CD14-positive monocyte (primary cell): ENCODE data around the gene PPBP. TPM values are rescaled to one million over a fixed set of nuclear protein-coding genes. Genes with fewer than 3 reads are reported as not detected.

Experiments used
- DNase-seq, 3 donors: peaks; one replicate each; pipeline ENCODE4 v3.0.0-alpha.2; 2011 to 2022
- H2AFZ ChIP-seq: 2 replicates; pipeline ENCODE4 v1.6.0; 2012; ENCODE audit warnings: mild to moderate bottlenecking, low read depth, low read length, inconsistent platforms; ENCODE audit not compliant: insufficient read depth, poor library complexity, severe bottlenecking
- H3K27ac ChIP-seq, 2 donors: 1 replicate in 1 of 2; 2 replicates in 1 of 2; pipeline ENCODE4 v1.5.1; 2012 to 2013; ENCODE audit warnings: low read length in 2 of 2, control low read depth in 1 of 2, inconsistent platforms in 1 of 2, low read depth in 1 of 2, mild to moderate bottlenecking in 1 of 2
- H3K27me3 ChIP-seq, 2 donors: one replicate each; pipeline versions ENCODE4 v1.6.0 to v1.6.1; 2011 to 2013; ENCODE audit warnings: low read length in 2 of 2; ENCODE audit not compliant: control insufficient read depth in 2 of 2, insufficient read depth in 2 of 2
- H3K36me3 ChIP-seq, 2 donors: replicated peaks in 1 of 2; 1 replicate in 1 of 2; 2 replicates in 1 of 2; pipeline versions ENCODE4 v1.5.1 to v1.6.1; 2012 to 2013; ENCODE audit warnings: low read length in 2 of 2, control low read depth in 1 of 2, inconsistent platforms in 1 of 2, mild to moderate bottlenecking in 1 of 2; ENCODE audit not compliant: insufficient read depth in 2 of 2, control insufficient read depth in 1 of 2
- H3K4me1 ChIP-seq, 2 donors: 1 replicate in 1 of 2; 2 replicates in 1 of 2; pipeline versions ENCODE4 v1.5.1 to v1.6.1; 2012 to 2013; ENCODE audit warnings: low read length in 2 of 2, control low read depth in 1 of 2, inconsistent platforms in 1 of 2, mild to moderate bottlenecking in 1 of 2, moderate library complexity in 1 of 2; ENCODE audit not compliant: insufficient read depth in 2 of 2, control insufficient read depth in 1 of 2
- H3K4me2 ChIP-seq: replicated peaks from 2 replicates; pipeline ENCODE3; 2012; ENCODE audit warnings: low read length, moderate library complexity, mild to moderate bottlenecking; ENCODE audit not compliant: poor library complexity, severe bottlenecking; ENCODE audit errors: extremely low read depth
- H3K4me3 ChIP-seq, 3 experiments: fragments of 200-600 bp in 1 of 3; sonication (generic) in 1 of 3; replicated peaks in 1 of 3; 1 replicate in 2 of 3; 2 replicates in 1 of 3; pipeline ENCODE4 v1.5.1; 2011 to 2013; ENCODE audit warnings: low read length in 3 of 3, mild to moderate bottlenecking in 3 of 3, control low read depth in 2 of 3, low read depth in 2 of 3, inconsistent platforms in 1 of 3, moderate library complexity in 1 of 3
- H3K79me2 ChIP-seq: 2 replicates; pipeline ENCODE4 v1.6.0; 2012; ENCODE audit warnings: mild to moderate bottlenecking, control low read depth, inconsistent platforms, low read length, moderate library complexity; ENCODE audit not compliant: insufficient read depth
- H3K9ac ChIP-seq: 2 replicates; pipeline ENCODE4 v1.6.0; 2017; ENCODE audit warnings: low read length, mild to moderate bottlenecking; ENCODE audit not compliant: insufficient read depth, poor library complexity, severe bottlenecking
- H3K9me3 ChIP-seq, 2 donors: replicated peaks in 1 of 2; 1 replicate in 1 of 2; 2 replicates in 1 of 2; pipeline versions ENCODE4 v1.5.1 to v1.6.1; 2012 to 2013; ENCODE audit warnings: low read length in 2 of 2, control low read depth in 1 of 2; ENCODE audit not compliant: control insufficient read depth in 1 of 2, insufficient read depth in 1 of 2
- H4K20me1 ChIP-seq: 2 replicates; pipeline ENCODE4 v1.6.0; 2012; ENCODE audit warnings: mild to moderate bottlenecking, low read length, control low read depth, moderate library complexity; ENCODE audit not compliant: insufficient read depth
- H3K27ac Mint-ChIP-seq, 7 donors: one replicate each; pipeline ENCODE4 v1.8.0; 2020; ENCODE audit warnings: mild to moderate bottlenecking in 7 of 7, mixed read lengths in 7 of 7, moderate library complexity in 6 of 7, inconsistent platforms in 2 of 7
- H3K27me3 Mint-ChIP-seq, 3 donors: one replicate each; pipeline ENCODE4 v1.8.0; 2021 to 2022; ENCODE audit warnings: low read depth in 3 of 3, mild to moderate bottlenecking in 3 of 3, mixed read lengths in 3 of 3, moderate library complexity in 3 of 3, inconsistent platforms in 1 of 3
- H3K36me3 Mint-ChIP-seq, 2 donors: one replicate each; pipeline ENCODE4 v1.8.0; 2020; ENCODE audit warnings: mixed read lengths in 2 of 2, inconsistent platforms in 1 of 2, mild to moderate bottlenecking in 1 of 2
- H3K4me1 Mint-ChIP-seq: one replicate; pipeline ENCODE4 v1.8.0; 2020; ENCODE audit warnings: mild to moderate bottlenecking, mixed read lengths
- H3K4me3 Mint-ChIP-seq, 2 donors: one replicate each; pipeline ENCODE4 v1.8.0; 2020; ENCODE audit warnings: mild to moderate bottlenecking in 2 of 2, mixed read lengths in 2 of 2, moderate library complexity in 1 of 2
- H3K9me3 Mint-ChIP-seq, 7 donors: one replicate each; pipeline ENCODE4 v1.8.0; 2020 to 2022; ENCODE audit warnings: mixed read lengths in 7 of 7, mild to moderate bottlenecking in 6 of 7, moderate library complexity in 6 of 7, inconsistent platforms in 2 of 7
- CTCF ChIP-seq: fragments of 200-600 bp; IDR thresholded peaks from one replicate; pipeline ENCODE4 v1.8.0; 2022; ENCODE audit warnings: antibody characterized with exemption, mild to moderate bottlenecking
- WGBS: methylation state at CpG from one replicate; pipeline ENCODE4 v1.1.5; 2013; ENCODE audit warnings: missing lambda C conversion rate; ENCODE audit not compliant: insufficient coverage; 5-methylcytosine and 5-hydroxymethylcytosine counted together
- intact Hi-C, 2 donors: fragments of 100-400 bp; cut with micrococcal nuclease; formaldehyde crosslinking; loops; one replicate each; pipeline versions ENCODE4 v1.15.0 to v1.15.1; 2023
- polyA plus RNA-seq, 3 donors: library from polyadenylated mRNA; depleted of rRNA in 1 of 3; unstranded in 2 of 3; stranded (reverse) in 1 of 3; fragments of 300-500 nt in 2 of 3; fragments of >200 nt in 1 of 3; fragmentation: Illumina TruSeq in 2 of 3; gene quantifications; 1 replicate in 2 of 3; 2 replicates in 1 of 3; pipeline ENCODE4 v1.2.3, GENCODE V29; 2012 to 2021

Gene PPBP
- polyA plus RNA-seq, 3 donors = 0.65 to 63.1 (median 16.3) TPM

GRCh38 chr4:74018116-74018515 lies 30.1 kb upstream of the PPBP start:
- peak overlapping the region; percentile 14 for H3K4me2 ChIP-seq
- intact Hi-C loops = loop anchor here in 1 of 2 donors (10.0 kb wide), 1 partner anchor 283 kb away; no protein-coding TSS in a partner anchor
- DNase-seq = peak; percentile 22 to 68 (median 59)
- no peaks in the 10 kb centered on the region for H3K36me3 Mint-ChIP-seq
- H3K27me3 ChIP-seq = no peaks in the 10 kb centered on the region
- peaks cover 0 to 4% (median 2%) of the 10 kb centered on the region in 3 donors for H3K27me3 Mint-ChIP-seq
- H3K4me3 ChIP-seq = no peak overlapping the region
- no peaks in the 10 kb centered on the region for H4K20me1 ChIP-seq
- no peak for TF ChIP-seq CTCF
- no peaks in the 10 kb centered on the region for H3K36me3 ChIP-seq
- peak overlapping the region in 1 of 2 donors; percentile 74 for H3K27ac ChIP-seq
- H2AFZ ChIP-seq = no peak overlapping the region
- no peak overlapping the region for H3K9ac ChIP-seq
- no peak overlapping the region for H3K4me3 Mint-ChIP-seq
- H3K4me1 ChIP-seq = peaks cover 6 to 12% of the 10 kb centered on the region in 2 donors
- peak overlapping the region; percentile 43 to 96 (median 87) for H3K27ac Mint-ChIP-seq
- no peaks in the 10 kb centered on the region for H3K79me2 ChIP-seq
- no peaks in the 10 kb centered on the region for H3K9me3 ChIP-seq
- H3K4me1 Mint-ChIP-seq = peaks cover 21% of the 10 kb centered on the region
- H3K9me3 Mint-ChIP-seq = peaks cover 0 to 3% (median 0%) of the 10 kb centered on the region in 7 donors

GRCh38 chr4:74016068-74016467 lies 28.1 kb upstream of the PPBP start:
- WGBS = no CpG with 5 or more reads among the region's 1 CpG
- Histone ChIP-seq H3K4me3 (no peak overlapping the region), H3K27me3 (no peaks in the 10 kb centered on the region), H3K9me3 (no peaks in the 10 kb centered on the region), H3K4me1 (peaks cover 6 to 12% of the 10 kb centered on the region in 2 donors), H3K4me2 (no peak overlapping the region), H3K79me2 (no peaks in the 10 kb centered on the region), H4K20me1 (no peaks in the 10 kb centered on the region), H2AFZ (no peak overlapping the region), H3K36me3 (no peaks in the 10 kb centered on the region), H3K9ac (no peak overlapping the region), H3K27ac (no peak overlapping the region)
- intact Hi-C loops = loop anchor here in 1 of 2 donors (10.0 kb wide), 1 partner anchor 281 kb away; no protein-coding TSS in a partner anchor
- no peak overlapping the region for H3K4me3 Mint-ChIP-seq
- no peak for TF ChIP-seq CTCF
- peak overlapping the region in 3 of 7 donors; percentile 1 to 86 (median 61) for H3K27ac Mint-ChIP-seq
- H3K9me3 Mint-ChIP-seq = peaks cover 0 to 2% (median 0%) of the 10 kb centered on the region in 7 donors
- DNase-seq = peak; percentile 33 to 50 (median 49)
- H3K36me3 Mint-ChIP-seq = no peaks in the 10 kb centered on the region
- peaks cover 0 to 4% (median 2%) of the 10 kb centered on the region in 3 donors for H3K27me3 Mint-ChIP-seq
- H3K4me1 Mint-ChIP-seq = peaks cover 20% of the 10 kb centered on the region
